GM10847 (cell line): ENCODE data around the gene ERAP2.

ENCODE experiments used
- POLR2A ChIP-seq: IDR thresholded peaks from 2 replicates; pipeline ENCODE4 v1.6.1; 2011; ENCODE audit not compliant: insufficient read length; ENCODE audit errors: extremely low read depth

ERAP2 gene

GRCh38 chr5:96876292-96876850 lies at the start of gene ERAP2:
ERAP2 (plus strand) TSS chr5:96876500; CDS start chr5:96879686, 3,186 bp downstream.
- no peak for TF ChIP-seq POLR2A

GRCh38 chr5:96829297-96829696 lies 47.0 kb upstream of the ERAP2 start:
- TF ChIP-seq POLR2A: no peak

- TF ChIP-seq POLR2A: no peak
Observed at GRCh38 chr5:96834016-96834415, 42.3 kb upstream of the ERAP2 start.

- TF ChIP-seq POLR2A: no peak
Observed at GRCh38 chr5:96835791-96836191, 40.5 kb upstream of the ERAP2 start.

GRCh38 chr5:96836817-96837216 lies 39.5 kb upstream of the ERAP2 start:
- no peak for TF ChIP-seq POLR2A

GRCh38 chr5:96837303-96837702 lies 39.0 kb upstream of the ERAP2 start:
- TF ChIP-seq POLR2A: no peak

- no peak for TF ChIP-seq POLR2A
Observed at GRCh38 chr5:96838201-96839070, 37.9 kb upstream of the ERAP2 start.

GRCh38 chr5:96839071-96839592 lies 37.2 kb upstream of the ERAP2 start:
- TF ChIP-seq POLR2A: no peak

- no peak for TF ChIP-seq POLR2A
Observed at GRCh38 chr5:96843140-96843539, 33.2 kb upstream of the ERAP2 start.

- no peak for TF ChIP-seq POLR2A
Observed at GRCh38 chr5:96844481-96844990, 31.8 kb upstream of the ERAP2 start.

- TF ChIP-seq POLR2A: no peak
Observed at GRCh38 chr5:96851312-96852062, 24.8 kb upstream of the ERAP2 start.

- TF ChIP-seq POLR2A: no peak
Observed at GRCh38 chr5:96852759-96853158, 23.5 kb upstream of the ERAP2 start.

- no peak for TF ChIP-seq POLR2A
Observed at GRCh38 chr5:96854067-96854466, 22.2 kb upstream of the ERAP2 start.

- TF ChIP-seq POLR2A: no peak
Observed at GRCh38 chr5:96855031-96855872, 21.0 kb upstream of the ERAP2 start.

GRCh38 chr5:96856371-96856770 lies 19.9 kb upstream of the ERAP2 start:
- no peak for TF ChIP-seq POLR2A
